K562 (cell line): ENCODE measurements around the gene TTLL3. TPM values are rescaled to one million over a fixed set of nuclear protein-coding genes. Genes with fewer than 3 reads are reported as not detected.

Experiments used
- AFF4 ChIP-seq: sonication (generic); formaldehyde crosslinking; IDR thresholded peaks from 2 replicates; pipeline ENCODE4 v1.8.0; 2023; ENCODE audit warnings: mild to moderate bottlenecking, missing genetic modification reagents
- ARID1B ChIP-seq: fragments of 450-650 bp; IDR thresholded peaks from 2 replicates; pipeline ENCODE4 v1.6.1; 2016; ENCODE audit warnings: antibody characterized with exemption, mild to moderate bottlenecking, inconsistent platforms
- ARID3B ChIP-seq: fragments of 250-450 bp; sonication (Bioruptor Pico); IDR thresholded peaks from 2 replicates; pipeline ENCODE4 v1.4.0; 2020; ENCODE audit warnings: borderline replicate concordance
- CREB3 ChIP-seq: fragments of 450-650 bp; conservative IDR thresholded peaks from 2 replicates; pipeline ENCODE4 v1.6.1; 2016; ENCODE audit warnings: missing genetic modification characterization, low read depth, mild to moderate bottlenecking, missing compliant biosample characterization, moderate library complexity
- EHMT2 ChIP-seq: fragments of 450-650 bp; IDR thresholded peaks from 2 replicates; pipeline ENCODE4 v1.6.1; 2018; ENCODE audit warnings: antibody characterized with exemption
- FOS ChIP-seq: IDR thresholded peaks from 3 replicates; pipeline ENCODE4 v1.6.1; 2011; ENCODE audit not compliant: insufficient read length; ENCODE audit errors: extremely low read depth
- GABPA ChIP-seq: fragments of 200-800 bp; sonication (Bioruptor generic); conservative IDR thresholded peaks from 2 replicates; pipeline ENCODE4 v1.6.1; 2016; ENCODE audit warnings: low read depth, missing genetic modification characterization, missing compliant biosample characterization
- MCM2 ChIP-seq: fragments of 450-650 bp; IDR thresholded peaks from 2 replicates; pipeline ENCODE4 v1.6.1; 2017; ENCODE audit warnings: low read depth, mild to moderate bottlenecking
- MCM3 ChIP-seq: fragments of 450-650 bp; IDR thresholded peaks from 2 replicates; pipeline ENCODE4 v1.6.1; 2016
- MEF2D ChIP-seq: conservative IDR thresholded peaks from 2 replicates; pipeline ENCODE4 v1.6.1; 2016; ENCODE audit warnings: low read depth, missing genetic modification characterization, missing compliant biosample characterization
- MNT ChIP-seq, 2 experiments: fragments of 450-650 bp; conservative IDR thresholded peaks; 2 replicates each; pipeline ENCODE4 v1.6.1; 2017; ENCODE audit warnings: mild to moderate bottlenecking in 2 of 2, moderate library complexity in 2 of 2
- POLR2H ChIP-seq: IDR thresholded peaks from 2 replicates; pipeline ENCODE4 v1.6.1; 2016; ENCODE audit warnings: missing genetic modification characterization, low read depth, mild to moderate bottlenecking, control low read depth, missing compliant biosample characterization, moderate library complexity
- STAT6 ChIP-seq: sonication (generic); formaldehyde crosslinking; IDR thresholded peaks from 2 replicates; pipeline ENCODE4 v1.8.1; 2023; ENCODE audit warnings: mild to moderate bottlenecking, missing genetic modification reagents
- XRCC4 ChIP-seq: IDR thresholded peaks from one replicate; pipeline ENCODE4 v1.6.1; 2011; ENCODE audit not compliant: insufficient read depth, insufficient read length; ENCODE audit errors: extremely low read depth
- ZNF316 ChIP-seq: fragments of 450-650 bp; IDR thresholded peaks from 2 replicates; pipeline ENCODE4 v1.6.1; 2016
- ZNF324 ChIP-seq: fragments of 250-450 bp; sonication (Bioruptor Pico); IDR thresholded peaks from 2 replicates; pipeline ENCODE4 v1.4.0; 2020; ENCODE audit warnings: mild to moderate bottlenecking
- ZNF586 ChIP-seq: fragments of 450-650 bp; formaldehyde crosslinking; conservative IDR thresholded peaks from 2 replicates; pipeline ENCODE4 v1.4.0; 2020; ENCODE audit warnings: mild to moderate bottlenecking, moderate library complexity
- polyA plus RNA-seq, 8 experiments: library from polyadenylated mRNA; depleted of rRNA in 4 of 8; stranded (reverse) in 5 of 8; unstranded in 3 of 8; fragments of >200 nt; fragmentation: Nextera tagmentation in 2 of 8; fragmentation: Illumina TruSeq in 1 of 8; extraction: Ambion mirVana in 2 of 8; extraction: Trizol in 1 of 8; gene quantifications; 2 replicates each; pipeline versions ENCODE4 v1.2.1 to v1.2.3, GENCODE V29; 2011 to 2014; ENCODE audit warnings: inconsistent platforms in 1 of 8, missing spikeins in 1 of 8
- total RNA-seq, 7 experiments: library from RNA; depleted of rRNA in 6 of 7; stranded (reverse); fragments of >200 nt in 6 of 7; fragmentation: Illumina TruSeq in 2 of 7; extraction: Trizol in 2 of 7; gene quantifications; 2 replicates each; pipeline versions ENCODE4 v1.2.1 to v1.2.3, GENCODE V29; 2011 to 2021; ENCODE audit warnings: low replicate concordance in 1 of 7

TTLL3 gene
- total and polyA plus RNA-seq, 9 of the 15 experiments (the other 6 are each of a cell fraction or from before 2014, with no cell fraction given) = 8.9 to 106 (median 33.2) TPM

- peak; percentile 23; the same call in 1 of the 2 replicates for TF ChIP-seq STAT6 (CRISPR knock-in tag)
- TF ChIP-seq ARID1B = no peak
- no peak for TF ChIP-seq ZNF586 (CRISPR knock-in tag)
- no peak for TF ChIP-seq MCM3
- no peak for TF ChIP-seq EHMT2
- TF ChIP-seq XRCC4 = no peak
- TF ChIP-seq POLR2H (tag) = peak; percentile 78
- no peak for TF ChIP-seq AFF4 (CRISPR knock-in tag)
- TF ChIP-seq MNT (conservative IDR thresholded peaks at IDR 0.05) = peak; percentile 75 to 85
- TF ChIP-seq FOS = peak; percentile 90
- TF ChIP-seq MCM2 = no peak
- 0 out of 2 replicates have a peak, but pooled peaks have one; percentile 41 for TF ChIP-seq CREB3
- no peak for TF ChIP-seq MEF2D (tag)
- TF ChIP-seq ARID3B (CRISPR knock-in tag) = no peak
- peak; percentile 75 for TF ChIP-seq ZNF316
- TF ChIP-seq GABPA = peak; percentile 78
- no peak for TF ChIP-seq ZNF324
Measured at GRCh38 chr3:9843715-9844438, 33.8 kb downstream of the TTLL3 start, which contains the start of gene RPUSD3 (continued).
